ENCODE measurements around the gene CLMN. TPM values are rescaled to one million over a fixed set of nuclear protein-coding genes. Genes with fewer than 3 reads are reported as not detected.

CLMN gene
- polyA plus RNA-seq, 3 donors, result 22.0 to 33.7 (median 23.2) TPM

DNA sequence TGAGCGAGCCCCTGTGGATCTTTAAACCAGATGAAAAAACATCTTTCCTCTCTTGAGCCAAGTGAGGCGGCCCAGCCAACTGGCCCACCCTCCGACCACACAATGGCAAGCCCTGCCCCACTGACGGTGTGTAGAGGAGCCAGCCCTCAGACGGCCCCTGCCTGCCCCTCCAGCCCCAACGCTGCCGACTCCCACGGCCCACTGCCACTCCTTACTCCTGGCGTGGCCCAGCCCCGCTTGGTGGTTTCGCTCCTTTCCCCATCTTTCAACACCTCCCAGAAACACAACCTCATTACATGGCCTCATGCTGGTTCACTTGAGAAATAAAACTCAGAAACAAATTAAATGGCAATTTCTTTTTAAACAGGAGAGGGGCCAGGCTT lies 81.8 kb downstream of the CLMN start:
- no peaks in the 10 kb centered on the region for H3K79me2 ChIP-seq (ENCODE audit: insufficient read depth, low read length)
- H3K9ac ChIP-seq (ENCODE audit: insufficient read depth, low read length, poor library complexity, severe bottlenecking), result no peak overlapping the region
- no peak overlapping the region for H3K4me2 ChIP-seq (replicated peaks; ENCODE audit: extremely low read depth, low read length, poor library complexity, severe bottlenecking)
- H4K20me1 ChIP-seq (ENCODE audit: insufficient read depth, low read length), result peaks cover 91% of the 10 kb centered on the region
- H3K27ac ChIP-seq (ENCODE audit: low read depth in 1 of 2, low read length in 2 of 2), result no peak overlapping the region
- TF ChIP-seq, protein P1, sequence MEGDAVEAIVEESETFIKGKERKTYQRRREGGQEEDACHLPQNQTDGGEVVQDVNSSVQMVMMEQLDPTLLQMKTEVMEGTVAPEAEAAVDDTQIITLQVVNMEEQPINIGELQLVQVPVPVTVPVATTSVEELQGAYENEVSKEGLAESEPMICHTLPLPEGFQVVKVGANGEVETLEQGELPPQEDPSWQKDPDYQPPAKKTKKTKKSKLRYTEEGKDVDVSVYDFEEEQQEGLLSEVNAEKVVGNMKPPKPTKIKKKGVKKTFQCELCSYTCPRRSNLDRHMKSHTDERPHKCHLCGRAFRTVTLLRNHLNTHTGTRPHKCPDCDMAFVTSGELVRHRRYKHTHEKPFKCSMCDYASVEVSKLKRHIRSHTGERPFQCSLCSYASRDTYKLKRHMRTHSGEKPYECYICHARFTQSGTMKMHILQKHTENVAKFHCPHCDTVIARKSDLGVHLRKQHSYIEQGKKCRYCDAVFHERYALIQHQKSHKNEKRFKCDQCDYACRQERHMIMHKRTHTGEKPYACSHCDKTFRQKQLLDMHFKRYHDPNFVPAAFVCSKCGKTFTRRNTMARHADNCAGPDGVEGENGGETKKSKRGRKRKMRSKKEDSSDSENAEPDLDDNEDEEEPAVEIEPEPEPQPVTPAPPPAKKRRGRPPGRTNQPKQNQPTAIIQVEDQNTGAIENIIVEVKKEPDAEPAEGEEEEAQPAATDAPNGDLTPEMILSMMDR (IDR thresholded peaks at IDR 0.05), result no peak
- H3K9me3 ChIP-seq (replicated peaks in 1 of 2; ENCODE audit: control insufficient read depth in 1 of 2, insufficient read depth in 1 of 2, low read length in 2 of 2), result no peaks in the 10 kb centered on the region
- Mint-ChIP-seq H3K27ac (peak overlapping the region in 1 of 7 donors; percentile 54), H3K9me3 (peaks cover 0 to 3% (median 0%) of the 10 kb centered on the region in 7 donors), H3K4me1 (peaks cover 31% of the 10 kb centered on the region), H3K27me3 (ENCODE audit: low read depth in 3 of 3) (peaks cover 0 to 7% (median 3%) of the 10 kb centered on the region in 3 donors), H3K4me3 (no peak overlapping the region), H3K36me3 (peaks cover 4 to 12% of the 10 kb centered on the region in 2 donors)
- WGBS (ENCODE audit: insufficient coverage), result 93% methylated on average over 10 of the region's 11 CpGs
- no peaks in the 10 kb centered on the region for H3K27me3 ChIP-seq (ENCODE audit: control insufficient read depth in 2 of 2, insufficient read depth in 2 of 2, low read length in 2 of 2)
- intact Hi-C loops (cut with micrococcal nuclease), result no loop called here
- no peaks in the 10 kb centered on the region for H3K36me3 ChIP-seq (replicated peaks in 1 of 2; ENCODE audit: control insufficient read depth in 1 of 2, insufficient read depth in 2 of 2, low read length in 2 of 2)
- no peak for DNase-seq
- H3K4me1 ChIP-seq (ENCODE audit: control insufficient read depth in 1 of 2, insufficient read depth in 2 of 2, low read length in 2 of 2), result peaks cover 6 to 21% of the 10 kb centered on the region in 2 donors
- no peak overlapping the region for H3K4me3 ChIP-seq (replicated peaks in 1 of 3; ENCODE audit: low read depth in 2 of 3, low read length in 3 of 3)
- H2AFZ ChIP-seq (ENCODE audit: insufficient read depth, low read depth, low read length, poor library complexity, severe bottlenecking), result no peak overlapping the region

- Mint-ChIP-seq H3K27me3 (ENCODE audit: low read depth in 3 of 3) (peaks cover 0 to 7% (median 3%) of the 10 kb centered on the region in 3 donors), H3K27ac (peak overlapping the region in 1 of 7 donors; percentile 11), H3K36me3 (peaks cover 4 to 12% of the 10 kb centered on the region in 2 donors), H3K4me3 (no peak overlapping the region), H3K4me1 (peaks cover 33% of the 10 kb centered on the region), H3K9me3 (peaks cover 0 to 3% (median 0%) of the 10 kb centered on the region in 7 donors)
- H3K4me3 ChIP-seq (replicated peaks in 1 of 3; ENCODE audit: low read depth in 2 of 3, low read length in 3 of 3), result no peak overlapping the region
- intact Hi-C loops (cut with micrococcal nuclease), result no loop called here
- TF ChIP-seq, protein P1 (IDR thresholded peaks at IDR 0.05), result no peak
- no peak overlapping the region for H3K4me2 ChIP-seq (replicated peaks; ENCODE audit: extremely low read depth, low read length, poor library complexity, severe bottlenecking)
- H3K27me3 ChIP-seq (ENCODE audit: control insufficient read depth in 2 of 2, insufficient read depth in 2 of 2, low read length in 2 of 2), result no peaks in the 10 kb centered on the region
- H3K9me3 ChIP-seq (replicated peaks in 1 of 2; ENCODE audit: control insufficient read depth in 1 of 2, insufficient read depth in 1 of 2, low read length in 2 of 2), result no peaks in the 10 kb centered on the region
- peaks cover 95% of the 10 kb centered on the region for H4K20me1 ChIP-seq (ENCODE audit: insufficient read depth, low read length)
- no peaks in the 10 kb centered on the region for H3K79me2 ChIP-seq (ENCODE audit: insufficient read depth, low read length)
- no peak overlapping the region for H2AFZ ChIP-seq (ENCODE audit: insufficient read depth, low read depth, low read length, poor library complexity, severe bottlenecking)
- DNase-seq, result no peak
- no peak overlapping the region for H3K9ac ChIP-seq (ENCODE audit: insufficient read depth, low read length, poor library complexity, severe bottlenecking)
- no peaks in the 10 kb centered on the region for H3K36me3 ChIP-seq (replicated peaks in 1 of 2; ENCODE audit: control insufficient read depth in 1 of 2, insufficient read depth in 2 of 2, low read length in 2 of 2)
- H3K27ac ChIP-seq (ENCODE audit: low read depth in 1 of 2, low read length in 2 of 2), result no peak overlapping the region
- 87% methylated on average over 11 of the region's 17 CpGs for WGBS (ENCODE audit: insufficient coverage)
- H3K4me1 ChIP-seq (ENCODE audit: control insufficient read depth in 1 of 2, insufficient read depth in 2 of 2, low read length in 2 of 2), result peaks cover 6 to 21% of the 10 kb centered on the region in 2 donors
Observed at GRCh38 chr14:95237121-95237957, 82.4 kb downstream of the CLMN start.
